ENCODE data around the gene PPIA.
A peak's percentile ranks its signal among the peaks of the same experiment; 100 is the strongest.
"Not testable (repeated sequence)": the region's sequence is repeated elsewhere in the genome, so short reads cannot be mapped to it uniquely, and the experiment has no call there.

PPIA gene

GRCh38 chr7:44784364-44784763 lies 12.1 kb upstream of the PPIA start:
- no peak for DNase-seq (ENCODE audit: low read depth in 2 of 3, low spot score in 1 of 3)

DNA sequence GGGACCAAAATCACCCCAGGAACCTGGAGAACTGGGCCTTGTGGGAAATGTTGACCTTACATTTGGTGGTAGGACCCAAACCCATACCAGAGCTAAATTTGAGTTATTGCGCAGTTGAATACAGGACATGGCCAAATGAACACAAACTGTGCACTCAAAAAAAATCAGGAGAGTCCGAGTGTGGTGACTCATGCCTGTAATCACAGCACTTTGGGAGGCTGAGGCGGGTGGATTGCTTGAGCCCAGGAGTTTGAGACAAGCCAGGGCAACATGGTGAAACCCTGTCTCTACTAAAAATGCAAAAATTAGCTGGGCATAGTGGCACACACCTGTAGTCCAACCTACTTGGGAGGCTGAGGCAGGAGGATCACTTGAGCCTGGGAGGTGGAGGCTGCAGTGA lies 11.3 kb upstream of the PPIA start:
- not testable (repeated sequence) for DNase-seq (ENCODE audit: low read depth in 2 of 3, low spot score in 1 of 3)

DNA sequence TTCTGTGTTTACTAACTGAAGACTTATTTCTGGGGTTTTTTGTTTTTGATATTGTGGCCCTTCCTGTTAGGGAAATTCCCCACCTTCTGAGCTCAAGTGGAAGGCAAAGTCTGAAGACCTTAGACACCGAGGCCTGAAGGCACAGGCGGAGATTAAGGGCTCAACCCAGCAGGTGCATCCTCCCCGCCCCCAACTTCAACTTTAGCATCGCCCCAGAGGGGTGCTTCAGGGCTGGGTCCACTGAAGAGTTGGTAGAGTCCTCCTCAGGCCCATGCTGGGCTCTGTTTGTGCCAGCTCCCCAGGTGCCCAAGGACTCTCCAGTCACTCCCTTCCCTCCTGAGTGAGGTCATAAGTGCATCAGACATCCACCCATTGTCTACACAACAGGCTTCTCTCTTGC lies 9.4 kb upstream of the PPIA start:
- no peak for DNase-seq (ENCODE audit: low read depth in 2 of 3, low spot score in 1 of 3)

GRCh38 chr7:44787762-44788161 lies 8.7 kb upstream of the PPIA start:
- DNase-seq (ENCODE audit: low read depth in 2 of 3, low spot score in 1 of 3) = no peak

DNA sequence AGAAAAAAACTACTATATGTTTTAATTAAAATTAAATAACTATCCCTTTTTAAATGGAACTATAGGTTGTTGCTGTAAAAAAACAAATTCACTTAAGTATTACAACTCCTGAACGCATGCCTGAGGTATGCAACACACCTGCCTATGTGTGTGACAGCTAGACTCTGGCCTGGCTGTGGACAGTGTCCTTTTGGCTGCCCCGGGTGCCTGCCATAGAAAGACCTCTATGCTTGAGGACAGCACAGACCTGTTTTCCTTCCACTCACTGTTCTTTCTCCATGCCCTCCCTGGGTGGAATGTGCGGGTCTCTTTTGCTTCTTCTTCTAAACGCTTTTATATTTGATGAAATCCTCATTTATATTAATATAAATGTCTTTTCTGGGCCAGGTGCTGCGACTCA lies 6.5 kb upstream of the PPIA start:
- DNase-seq (ENCODE audit: low read depth in 2 of 3, low spot score in 1 of 3) = no peak

DNA sequence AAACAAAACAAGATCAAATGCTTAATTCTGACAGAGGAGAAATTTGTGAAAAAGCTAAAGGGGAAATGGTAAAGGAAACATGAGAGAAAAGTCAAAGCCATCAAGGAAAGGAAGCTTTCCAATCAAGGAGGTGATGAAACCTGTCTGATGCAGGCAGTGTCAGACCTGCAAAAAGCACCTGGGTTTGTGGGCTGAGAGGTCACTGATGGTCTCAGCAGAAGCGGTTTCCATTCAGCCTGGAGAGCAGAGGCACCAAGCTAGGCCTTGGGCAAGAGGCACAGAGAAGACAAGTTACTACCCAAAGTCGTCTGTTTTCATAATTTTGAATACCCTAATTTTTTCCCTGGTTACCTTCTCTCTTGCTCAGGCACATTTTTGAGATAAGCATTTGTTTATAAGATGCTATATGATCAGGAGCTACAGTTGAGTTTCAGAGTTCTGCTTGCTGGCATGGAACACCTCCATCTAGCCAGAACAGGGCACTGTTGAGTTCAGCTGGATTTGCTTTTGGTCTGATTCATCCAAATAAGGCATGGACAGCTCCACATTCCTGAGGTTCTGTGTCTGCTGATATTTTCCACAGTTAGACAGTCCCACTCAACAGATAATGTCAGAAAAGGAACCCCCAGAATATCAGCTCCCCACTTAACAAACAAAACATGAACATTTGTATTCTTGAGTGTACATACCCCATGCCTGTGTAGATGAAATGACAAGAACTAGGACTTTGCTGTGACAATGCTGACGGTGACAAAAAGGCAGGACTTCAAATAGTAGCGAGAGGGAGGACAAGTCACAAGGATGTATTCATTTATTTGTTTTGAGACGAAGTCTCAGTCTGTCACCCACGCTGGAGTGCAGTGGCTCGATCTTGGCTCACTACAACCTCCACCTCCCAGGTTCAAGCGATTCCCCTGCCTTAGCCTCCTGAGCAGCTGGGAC lies 4.9 kb upstream of the PPIA start:
- no peak for DNase-seq (ENCODE audit: low read depth in 2 of 3, low spot score in 1 of 3)

DNA sequence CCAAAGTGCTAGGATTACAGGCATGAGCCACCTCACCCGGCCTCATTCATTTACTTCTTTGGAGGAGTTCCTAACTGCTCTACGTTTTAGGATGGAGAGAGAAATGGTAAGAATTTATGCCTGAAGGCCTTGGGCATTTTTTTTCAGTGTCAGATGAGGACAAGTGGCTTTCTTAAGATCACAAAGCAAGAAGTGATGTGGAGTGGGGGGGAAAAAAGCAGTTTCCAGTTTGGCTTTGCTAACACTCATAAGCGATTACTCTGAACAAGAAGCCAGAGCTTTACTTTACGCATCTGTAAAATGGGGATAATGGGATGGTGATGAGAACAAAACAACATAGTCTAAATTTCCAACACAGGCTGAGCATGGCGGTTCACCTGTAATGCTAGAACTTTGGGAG lies 2.6 kb upstream of the PPIA start:
- no peak for DNase-seq (ENCODE audit: low read depth in 2 of 3, low spot score in 1 of 3)

DNA sequence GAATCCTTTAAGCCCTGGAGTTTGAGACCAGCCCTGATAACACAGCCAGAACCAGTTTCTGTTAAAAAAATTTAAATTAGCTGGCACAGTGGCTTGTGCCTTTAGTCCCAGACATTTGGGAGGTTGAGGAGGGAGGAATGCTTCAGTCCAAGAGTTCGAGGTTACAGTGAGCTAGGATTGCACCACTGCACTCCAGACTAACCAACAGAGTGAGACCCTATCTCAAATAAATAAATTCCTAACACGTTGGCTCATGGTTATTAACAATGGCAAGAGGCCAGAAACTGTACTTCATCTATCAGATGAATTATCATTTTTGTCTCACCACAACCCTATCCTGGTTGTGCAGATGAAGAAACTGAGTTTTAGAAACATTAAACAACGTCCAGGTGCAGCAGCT lies 2.1 kb upstream of the PPIA start:
- no peak for DNase-seq (ENCODE audit: low read depth in 2 of 3, low spot score in 1 of 3)

DNA sequence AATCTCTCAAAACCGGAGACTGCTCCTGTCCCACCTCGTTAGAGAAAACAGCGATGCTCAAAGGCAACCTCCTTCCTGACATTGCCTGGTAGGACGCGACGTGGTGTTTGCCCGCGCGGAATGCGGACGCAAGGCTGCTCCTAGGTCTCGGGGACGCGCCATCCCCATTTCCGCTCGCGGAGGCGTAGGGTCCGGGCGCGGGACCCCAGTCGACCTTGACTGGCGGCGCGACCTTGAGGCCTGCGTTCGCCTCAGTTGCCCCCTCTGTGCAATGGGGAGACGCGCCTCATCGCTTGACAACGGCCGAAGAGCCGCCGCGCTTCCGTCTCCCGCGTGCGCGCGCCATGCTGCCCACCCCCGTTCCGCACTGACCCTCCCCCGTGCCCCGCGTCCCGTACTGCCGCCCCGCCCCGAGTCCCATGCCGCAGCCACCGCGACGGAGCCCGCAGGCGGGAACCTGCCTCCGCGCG lies 412 bp upstream of the PPIA start:
- DNase-seq (ENCODE audit: low read depth in 2 of 3, low spot score in 1 of 3) = no peak

DNA sequence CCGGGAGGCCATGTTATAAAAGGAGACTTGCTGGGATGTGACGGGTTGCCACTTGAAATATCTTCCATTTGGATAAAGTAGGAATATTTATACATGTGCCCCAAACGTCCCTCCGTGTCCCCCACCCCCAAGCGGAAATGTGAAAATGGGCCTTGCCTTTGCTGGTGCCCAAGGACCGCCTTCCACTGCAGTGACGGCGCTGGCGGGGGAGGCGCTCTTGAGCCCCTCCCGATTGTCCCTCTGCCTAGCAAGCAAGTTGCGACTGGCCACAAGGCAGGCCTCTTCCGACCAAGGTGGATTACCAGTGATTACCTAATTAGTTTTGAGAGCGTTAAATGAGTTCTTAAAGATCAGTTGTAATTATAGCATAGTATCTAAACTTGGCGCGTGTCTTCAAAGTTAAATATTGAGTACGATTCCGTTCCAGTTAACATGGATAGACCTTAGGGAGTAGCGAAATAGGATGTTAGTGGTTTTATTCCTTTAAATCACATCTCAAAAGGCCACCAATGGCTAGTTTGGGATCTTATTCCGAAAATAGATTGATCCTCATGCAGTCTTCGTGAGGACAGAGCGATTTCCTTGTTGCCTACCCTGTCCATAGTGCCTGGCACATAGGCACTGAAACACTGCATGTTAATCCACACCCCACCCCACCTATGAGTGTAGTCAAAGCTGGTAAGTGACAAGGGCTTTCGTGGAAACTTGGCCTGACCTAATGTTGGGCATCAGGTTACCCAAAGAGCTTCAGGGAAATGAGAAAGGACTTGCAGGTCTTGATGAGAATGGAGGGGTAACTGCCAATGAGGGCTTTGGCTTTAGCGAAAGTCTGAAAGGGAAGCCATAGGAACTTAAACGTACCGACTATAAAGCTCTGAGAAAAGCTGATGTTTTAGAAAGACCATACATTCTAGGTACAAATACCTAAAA lies 1.1 kb downstream of the PPIA start:
- peak; percentile 71 to 78 (median 77) for DNase-seq (ENCODE audit: low read depth in 2 of 3, low spot score in 1 of 3)

DNA sequence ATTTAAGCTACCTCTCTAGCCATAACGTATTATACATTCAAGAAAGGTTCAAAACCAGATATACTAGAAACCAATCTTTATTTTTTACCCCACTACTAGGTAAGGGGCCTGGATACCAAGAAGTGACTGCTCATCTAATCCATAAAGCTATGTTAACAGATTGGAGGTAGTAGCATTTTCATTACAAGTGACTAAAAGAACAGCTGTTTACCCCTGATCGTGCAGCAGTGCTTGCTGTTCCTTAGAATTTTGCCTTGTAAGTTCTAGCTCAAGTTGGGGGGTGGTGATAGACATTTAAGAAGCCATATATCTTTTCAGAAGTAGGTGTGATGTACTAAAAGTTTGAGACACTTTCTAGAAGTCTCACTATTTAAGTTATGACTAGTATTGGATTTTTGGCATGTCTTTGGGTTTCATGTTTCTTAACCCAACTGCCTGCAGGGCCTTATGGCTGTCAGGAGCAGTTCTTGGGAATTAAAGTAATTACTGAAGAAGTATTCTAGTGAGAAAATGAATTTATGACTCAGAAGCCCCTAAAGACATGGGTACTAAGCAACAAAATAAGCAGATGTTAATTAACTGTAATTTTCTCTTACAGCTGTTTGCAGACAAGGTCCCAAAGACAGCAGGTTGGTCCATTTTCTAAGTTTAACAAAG lies 2.3 kb downstream of the PPIA start:
- DNase-seq (ENCODE audit: low read depth in 2 of 3, low spot score in 1 of 3) = no peak

DNA sequence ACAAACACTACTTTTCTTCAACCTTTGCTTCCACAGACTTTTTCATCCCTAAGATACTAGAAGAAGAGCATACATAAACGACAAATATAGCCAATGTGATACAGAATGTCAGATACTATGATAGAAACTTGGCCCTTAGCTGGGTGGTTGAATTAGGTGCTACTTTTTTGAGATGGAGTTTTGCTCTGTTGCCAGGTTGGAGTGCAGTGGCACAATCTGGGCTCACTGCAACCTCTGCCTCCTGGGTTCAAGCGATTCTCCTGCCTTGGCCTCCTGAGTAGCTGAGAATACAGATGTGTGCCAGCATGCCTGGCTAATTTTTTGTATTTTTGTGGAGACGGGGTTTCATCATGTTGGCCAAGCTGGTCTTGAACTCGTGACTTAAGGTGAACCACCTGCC lies 3.5 kb downstream of the PPIA start:
- DNase-seq (ENCODE audit: low read depth in 2 of 3, low spot score in 1 of 3) = no peak

- no peak for DNase-seq (ENCODE audit: low read depth in 2 of 3, low spot score in 1 of 3)
Measured at GRCh38 chr7:44801890-44802289, 5.4 kb downstream of the PPIA start.

DNA sequence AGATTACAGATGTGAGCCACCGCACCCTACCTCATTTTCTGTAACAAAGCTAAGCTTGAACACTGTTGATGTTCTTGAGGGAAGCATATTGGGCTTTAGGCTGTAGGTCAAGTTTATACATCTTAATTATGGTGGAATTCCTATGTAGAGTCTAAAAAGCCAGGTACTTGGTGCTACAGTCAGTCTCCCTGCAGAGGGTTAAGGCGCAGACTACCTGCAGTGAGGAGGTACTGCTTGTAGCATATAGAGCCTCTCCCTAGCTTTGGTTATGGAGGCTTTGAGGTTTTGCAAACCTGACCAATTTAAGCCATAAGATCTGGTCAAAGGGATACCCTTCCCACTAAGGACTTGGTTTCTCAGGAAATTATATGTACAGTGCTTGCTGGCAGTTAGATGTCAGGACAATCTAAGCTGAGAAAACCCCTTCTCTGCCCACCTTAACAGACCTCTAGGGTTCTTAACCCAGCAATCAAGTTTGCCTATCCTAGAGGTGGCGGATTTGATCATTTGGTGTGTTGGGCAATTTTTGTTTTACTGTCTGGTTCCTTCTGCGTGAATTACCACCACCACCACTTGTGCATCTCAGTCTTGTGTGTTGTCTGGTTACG lies 6.0 kb downstream of the PPIA start:
- no peak for DNase-seq (ENCODE audit: low read depth in 2 of 3, low spot score in 1 of 3)

DNA sequence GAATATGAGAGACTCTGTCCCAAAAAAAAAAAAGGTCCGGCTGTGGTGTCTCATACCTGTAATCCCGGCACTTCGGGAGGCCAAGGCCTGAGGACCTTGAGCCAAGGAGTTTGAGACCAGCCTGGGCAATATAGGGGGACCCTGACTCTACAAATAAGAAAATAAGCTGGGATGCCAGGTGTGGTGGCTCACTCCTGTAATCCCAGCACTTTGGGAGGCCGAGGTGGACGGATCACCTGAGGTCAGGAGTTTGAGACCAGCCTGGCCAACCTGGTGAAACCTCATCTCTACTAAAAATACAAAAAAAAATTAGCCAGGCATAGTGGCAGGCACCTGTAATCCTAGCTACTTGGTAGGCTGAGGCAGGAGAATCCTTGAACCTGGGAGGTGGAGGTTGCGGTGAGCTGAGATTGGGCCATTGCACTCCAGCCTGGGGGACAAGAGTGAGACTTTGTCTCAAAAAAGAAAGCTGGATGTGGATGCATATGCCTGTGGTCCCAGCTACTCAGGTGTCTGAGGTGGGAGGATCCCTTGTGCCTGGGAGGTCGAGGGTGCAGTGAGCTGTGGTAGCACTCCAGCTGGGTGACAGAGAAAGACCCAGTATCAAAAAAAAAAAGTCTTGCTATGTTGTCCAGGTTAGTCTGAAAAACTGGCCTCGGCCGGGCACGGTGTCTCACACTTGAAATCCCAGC lies 7.5 kb downstream of the PPIA start:
- DNase-seq (ENCODE audit: low read depth in 2 of 3, low spot score in 1 of 3) = not testable (repeated sequence)

- DNase-seq (ENCODE audit: low read depth in 2 of 3, low spot score in 1 of 3) = no peak
Measured at GRCh38 chr7:44805950-44806349, 9.5 kb downstream of the PPIA start.

- DNase-seq (ENCODE audit: low read depth in 2 of 3, low spot score in 1 of 3) = no peak
Measured at GRCh38 chr7:44808914-44809393, 12.5 kb downstream of the PPIA start.

GRCh38 chr7:44811093-44811492 lies 14.6 kb downstream of the PPIA start:
- no peak for DNase-seq (ENCODE audit: low read depth in 2 of 3, low spot score in 1 of 3)

DNA sequence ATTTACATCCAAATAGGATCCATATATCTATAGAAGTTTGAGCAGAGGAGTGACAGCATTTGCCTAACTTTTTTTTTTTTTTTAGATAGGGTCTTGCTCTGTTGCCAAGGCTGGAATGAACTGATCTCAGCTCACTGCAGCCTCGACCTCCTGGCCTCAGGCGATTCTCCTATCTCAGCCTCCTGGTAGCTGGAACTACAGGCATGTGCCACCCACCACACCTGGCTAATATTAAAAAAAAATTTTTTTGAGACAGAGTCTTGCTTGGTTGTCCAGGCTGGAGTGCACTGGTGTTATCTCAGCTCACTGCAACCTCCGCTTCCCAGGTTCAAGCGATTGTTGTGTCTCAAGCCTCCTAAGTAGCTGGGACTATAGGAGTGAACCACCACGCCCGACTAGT lies 15.1 kb downstream of the PPIA start:
- DNase-seq (ENCODE audit: low read depth in 2 of 3, low spot score in 1 of 3) = no peak

DNA sequence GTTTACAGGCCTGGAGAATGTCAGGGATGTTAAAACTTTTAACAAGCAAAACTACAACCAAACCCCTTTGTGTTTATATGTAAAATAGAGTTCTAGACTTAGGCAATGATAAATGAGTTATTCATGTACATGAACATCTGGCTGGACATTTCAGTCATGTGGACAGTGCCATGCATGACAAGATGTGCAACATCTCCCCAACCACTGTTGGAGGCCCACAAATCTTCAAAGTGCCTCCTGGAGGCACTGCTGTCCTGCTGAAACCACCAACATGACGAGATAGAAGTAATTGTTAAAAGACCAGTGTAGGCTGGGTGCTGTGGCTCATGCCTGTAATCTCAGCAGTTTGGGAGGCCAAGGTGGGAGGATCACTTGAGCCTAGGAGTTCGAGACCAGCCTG lies 18.4 kb downstream of the PPIA start:
- no peak for DNase-seq (ENCODE audit: low read depth in 2 of 3, low spot score in 1 of 3)

All from stimulated activated CD4-positive, alpha-beta T cell treated with anti-CD3 and anti-CD28 coated beads, Interleukin-12 subunit alpha, Interleukin-12 subunit beta, amount 100 ng/mL, for 48 hours (primary cell).